Coronary artery (tissue), 2 donors: ENCODE results near the gene IGLL5.
A peak's percentile ranks its signal among the peaks of the same experiment; 100 is the strongest.

Experiments used
- DNase-seq: peaks from one replicate; pipeline ENCODE4 v3.0.0-alpha.2; 2017; ENCODE audit warnings: low spot score
- H3K27ac ChIP-seq, 2 donors: fragments of 200-600 bp; sonication (generic); one replicate each; pipeline ENCODE4 v1.5.1; 2016 to 2019
- H3K4me3 ChIP-seq: fragments of 200-600 bp; sonication (generic); 2 replicates; pipeline ENCODE4 v1.5.1; 2016; ENCODE audit warnings: mild to moderate bottlenecking, moderate library complexity
- CTCF ChIP-seq: fragments of 200-600 bp; sonication (generic); IDR thresholded peaks from one replicate; pipeline ENCODE4 v1.5.1; 2019; ENCODE audit warnings: antibody characterized with exemption

Gene IGLL5

GRCh38 chr22:22863001-22863400 lies 24.6 kb upstream of the IGLL5 start:
- H3K4me3 ChIP-seq = no peak overlapping the region
- no peak for TF ChIP-seq CTCF
- H3K27ac ChIP-seq = no peak overlapping the region
- no peak for DNase-seq

- no peak for DNase-seq
- Histone ChIP-seq H3K27ac (peak overlapping the region in 1 of 2 donors; percentile 32), H3K4me3 (no peak overlapping the region)
- no peak for TF ChIP-seq CTCF
Observed at GRCh38 chr22:22865311-22866072, 22.1 kb upstream of the IGLL5 start.

- no peak for TF ChIP-seq CTCF
- Histone ChIP-seq H3K27ac (peak overlapping the region in 1 of 2 donors; percentile 65), H3K4me3 (no peak overlapping the region)
- DNase-seq = no peak
Observed at GRCh38 chr22:22866381-22867111, 21.1 kb upstream of the IGLL5 start.

GRCh38 chr22:22867996-22868715 lies 19.5 kb upstream of the IGLL5 start:
- no peak for DNase-seq
- no peak overlapping the region for H3K4me3 ChIP-seq
- no peak overlapping the region for H3K27ac ChIP-seq
- no peak for TF ChIP-seq CTCF

GRCh38 chr22:22870577-22871404 lies 16.8 kb upstream of the IGLL5 start:
- DNase-seq = no peak
- TF ChIP-seq CTCF = no peak
- Histone ChIP-seq H3K27ac (no peak overlapping the region), H3K4me3 (no peak overlapping the region)

GRCh38 chr22:22871536-22872278 lies 15.9 kb upstream of the IGLL5 start:
- Histone ChIP-seq H3K4me3 (no peak overlapping the region), H3K27ac (no peak overlapping the region)
- no peak for DNase-seq
- no peak for TF ChIP-seq CTCF
